Epithelial cell of prostate (primary cell): ENCODE measurements around the gene HOXB1.

Experiments
- DNase-seq: peaks from one replicate; pipeline ENCODE4 v3.0.0-alpha.2; 2011; ENCODE audit warnings: low read depth, low spot score
- H3K27ac ChIP-seq: fragments of 450-650 bp; 2 replicates; pipeline ENCODE4 v1.5.1; 2017; ENCODE audit warnings: mild to moderate bottlenecking

The HOXB1 gene

DNA sequence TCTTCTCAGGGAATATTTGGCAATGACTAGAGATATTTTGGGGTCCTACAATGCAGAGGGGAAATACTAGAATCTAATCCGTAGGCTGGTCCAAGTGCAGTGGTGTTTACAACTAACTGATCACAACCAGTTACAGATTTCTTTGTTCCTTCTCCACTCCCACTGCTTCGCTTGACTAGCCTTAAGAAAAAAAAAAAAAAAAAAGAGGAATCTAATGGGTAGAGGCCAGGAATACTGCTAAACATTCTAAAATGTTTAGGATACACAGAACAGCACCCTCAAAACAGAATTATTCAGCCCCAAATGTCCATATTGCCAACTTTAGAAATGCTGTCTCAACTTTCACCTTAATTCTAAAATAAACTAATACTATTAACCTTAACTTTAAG, 51.8 kb downstream of the HOXB1 start:
- H3K27ac ChIP-seq, result no peak overlapping the region
- DNase-seq, result no peak
